Stimulated activated CD4-positive, alpha-beta T cell treated with anti-CD3 and anti-CD28 coated beads, Interleukin-12 subunit alpha, Interleukin-12 subunit beta, amount 100 ng/mL, for 24 hours (primary cell): ENCODE results near the gene PPP2R5C.

Source experiments
- DNase-seq, 2 experiments: peaks; one replicate each; pipeline ENCODE4 v3.0.0-alpha.2; 2020; ENCODE audit warnings: low read depth in 2 of 2

Gene PPP2R5C

DNA sequence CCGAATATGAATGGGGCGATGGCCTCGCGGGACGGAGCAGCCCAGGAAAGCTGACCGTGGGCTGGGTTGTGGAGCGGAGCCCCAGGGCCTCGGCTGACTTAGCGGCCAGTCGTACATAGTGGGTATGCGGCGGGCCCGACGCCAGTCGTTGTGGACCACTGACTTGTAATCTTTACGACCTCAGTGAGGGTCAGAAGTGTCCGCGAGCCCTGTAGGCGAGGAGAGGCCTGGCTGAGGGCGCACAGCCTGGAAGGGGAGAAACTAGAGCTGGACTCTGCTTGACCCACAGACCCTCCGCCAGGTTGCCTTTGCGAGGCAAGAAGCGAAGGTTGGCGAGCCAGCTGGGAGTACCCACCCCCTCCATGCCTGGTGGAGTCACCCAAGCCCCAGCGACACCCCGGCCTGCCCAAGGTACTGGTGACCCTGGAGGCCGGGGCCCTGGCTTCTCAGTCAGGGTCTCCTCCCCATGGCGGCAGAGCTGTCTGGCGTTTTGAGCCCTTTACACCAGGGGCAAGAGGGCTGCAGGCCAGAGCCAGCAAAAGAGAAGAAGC is 187.2 kb downstream of the PPP2R5C start:
- DNase-seq, result no peak

DNA sequence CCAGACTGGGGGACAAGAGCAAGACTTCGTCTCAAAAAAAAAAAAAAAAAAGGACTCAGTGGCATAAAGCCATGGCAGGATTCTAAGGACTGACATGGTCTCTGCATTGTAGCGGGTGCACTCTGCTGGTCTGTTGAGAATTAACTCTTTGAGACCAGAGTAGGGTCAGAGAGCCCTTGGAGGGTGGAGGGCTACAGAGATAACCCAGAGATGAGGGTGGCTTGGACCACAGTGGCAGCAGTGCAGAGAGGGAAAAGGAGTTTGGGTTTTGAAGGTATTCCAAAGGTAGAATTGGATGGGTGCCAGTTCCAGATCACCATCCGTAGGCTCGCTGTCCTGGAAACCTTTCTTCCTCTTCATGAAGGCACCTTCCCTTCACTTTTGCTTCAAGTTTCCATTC is 188.6 kb downstream of the PPP2R5C start:
- no peak for DNase-seq

DNA sequence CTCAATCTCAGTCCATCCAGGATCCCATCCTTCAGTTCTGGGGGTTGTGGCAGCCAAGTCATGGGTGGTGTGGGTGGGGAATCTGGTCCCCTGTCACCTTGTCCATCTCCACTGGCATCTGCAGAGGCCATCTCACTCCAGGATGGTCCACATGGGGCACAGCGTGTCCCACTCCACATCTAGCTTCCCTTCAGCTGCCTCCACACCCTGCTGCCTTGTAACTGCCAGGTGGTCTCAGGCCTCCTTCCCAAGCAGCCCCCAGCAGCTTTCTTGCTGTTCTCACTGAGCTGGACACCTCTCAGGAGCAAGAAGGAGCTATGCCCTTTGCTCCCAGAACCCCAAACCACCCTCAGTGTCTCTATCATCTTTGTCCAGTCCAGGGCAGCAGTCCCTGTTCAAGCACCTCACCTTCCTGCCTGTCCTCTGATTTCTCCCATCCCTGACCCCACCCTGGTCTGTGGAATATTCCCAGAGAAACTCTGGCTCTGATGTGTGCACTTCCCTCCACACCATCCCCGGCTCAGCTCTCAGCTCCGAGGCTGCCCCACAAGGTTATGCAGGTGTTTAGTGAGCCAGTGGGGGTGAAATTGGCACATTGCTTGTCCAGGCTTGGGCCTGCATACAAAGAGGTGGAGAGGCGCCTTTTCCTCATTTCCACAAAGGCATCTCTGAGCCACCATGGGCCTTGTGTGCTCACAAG is 189.2 kb downstream of the PPP2R5C start:
- DNase-seq, result no peak

DNA sequence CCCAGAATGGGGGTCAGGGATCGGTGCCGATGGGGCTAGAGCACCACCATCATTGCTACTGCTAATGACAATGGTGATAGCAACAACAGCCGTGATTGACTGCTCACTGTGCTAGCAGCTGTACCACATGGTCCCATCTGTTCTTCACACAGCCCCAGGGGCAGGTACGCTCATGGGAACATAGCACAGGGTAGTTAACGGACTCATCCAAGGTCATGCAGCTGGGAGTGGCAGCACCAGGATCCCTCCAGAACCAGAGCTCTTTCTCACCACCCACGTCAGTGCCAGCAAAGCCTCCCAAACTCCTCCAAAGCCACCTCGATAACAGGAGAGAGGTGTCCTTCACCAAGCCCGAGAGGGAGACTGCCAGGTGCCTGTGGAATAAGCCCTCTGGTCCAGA is 191.6 kb downstream of the PPP2R5C start:
- DNase-seq, result no peak

DNA sequence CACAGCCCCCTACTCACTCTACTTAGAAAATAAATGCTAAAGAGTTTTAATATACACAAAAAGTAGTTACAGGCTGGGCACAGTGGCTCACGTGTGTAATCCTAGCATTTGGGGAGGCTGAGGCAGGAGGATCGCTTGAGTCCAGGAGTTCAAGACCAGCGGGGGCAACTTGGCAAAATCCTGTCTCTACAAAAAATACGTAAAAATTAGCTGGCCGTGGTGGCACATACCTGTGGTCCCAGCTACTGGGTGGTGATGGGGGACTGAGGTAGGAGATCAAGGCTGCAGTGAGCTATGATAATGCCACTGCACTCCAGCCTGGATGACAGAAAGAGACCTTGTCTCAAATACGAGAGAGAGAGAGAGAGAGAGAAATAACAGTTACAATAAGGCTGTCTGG is 193.0 kb downstream of the PPP2R5C start:
- DNase-seq, result no peak

DNA sequence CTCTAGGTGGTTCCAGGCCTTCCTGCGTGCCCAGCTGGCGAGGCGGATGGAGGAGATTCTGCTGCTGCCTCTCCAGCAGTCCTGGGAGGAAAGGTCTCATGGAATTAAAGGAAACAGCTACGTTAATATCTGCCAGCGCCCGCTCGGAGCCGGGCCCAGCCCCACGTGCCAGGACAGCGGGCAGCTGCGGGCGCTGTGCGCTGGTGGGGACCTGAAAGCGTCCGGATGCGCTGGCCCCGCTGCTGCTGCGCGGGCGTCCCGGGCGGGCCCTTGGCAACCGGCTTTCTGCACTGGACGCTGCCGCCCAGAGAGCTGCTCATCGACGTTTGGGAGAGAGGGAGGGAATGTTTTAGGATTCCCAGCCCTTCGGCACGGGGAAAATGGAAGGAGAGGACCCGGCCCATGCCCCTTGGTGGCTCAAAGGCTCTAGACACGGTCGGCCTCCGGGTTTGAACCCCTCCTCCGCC is 194.2 kb downstream of the PPP2R5C start:
- DNase-seq, result no peak

DNA sequence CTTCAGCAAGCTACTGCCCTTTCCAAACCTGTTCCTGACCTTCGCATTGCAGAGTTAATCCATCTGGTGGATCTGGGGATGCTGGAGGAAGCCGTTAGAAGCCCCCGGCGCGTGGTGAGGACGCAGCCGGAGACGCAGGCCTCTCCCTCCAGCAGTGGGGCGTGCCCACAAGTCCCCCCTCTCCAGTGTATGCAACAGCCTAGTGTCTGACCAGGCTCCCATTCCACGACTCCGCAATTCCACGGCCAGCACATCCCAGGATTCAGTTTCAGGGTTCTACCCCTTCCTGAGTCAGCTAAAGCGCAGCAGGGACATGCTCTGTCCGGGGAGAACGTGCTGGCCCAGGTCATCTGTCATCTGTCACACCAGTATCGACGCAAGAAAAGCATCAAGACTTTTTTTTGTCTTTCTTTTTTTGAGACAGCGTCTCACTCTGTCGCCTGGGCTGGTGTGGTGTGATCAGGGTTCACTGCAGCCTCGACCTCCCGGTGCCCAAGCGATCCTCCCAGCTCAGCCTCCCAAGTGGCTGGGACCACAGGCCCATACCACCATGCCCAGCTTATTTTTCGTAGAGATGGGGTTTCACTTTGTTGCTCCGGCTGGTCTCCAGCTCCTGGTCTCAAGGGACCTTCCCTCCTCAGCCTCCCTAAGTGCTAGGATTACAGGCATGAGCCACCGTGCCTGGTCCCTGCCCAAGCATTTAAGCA is 194.8 kb downstream of the PPP2R5C start:
- no peak for DNase-seq

DNA sequence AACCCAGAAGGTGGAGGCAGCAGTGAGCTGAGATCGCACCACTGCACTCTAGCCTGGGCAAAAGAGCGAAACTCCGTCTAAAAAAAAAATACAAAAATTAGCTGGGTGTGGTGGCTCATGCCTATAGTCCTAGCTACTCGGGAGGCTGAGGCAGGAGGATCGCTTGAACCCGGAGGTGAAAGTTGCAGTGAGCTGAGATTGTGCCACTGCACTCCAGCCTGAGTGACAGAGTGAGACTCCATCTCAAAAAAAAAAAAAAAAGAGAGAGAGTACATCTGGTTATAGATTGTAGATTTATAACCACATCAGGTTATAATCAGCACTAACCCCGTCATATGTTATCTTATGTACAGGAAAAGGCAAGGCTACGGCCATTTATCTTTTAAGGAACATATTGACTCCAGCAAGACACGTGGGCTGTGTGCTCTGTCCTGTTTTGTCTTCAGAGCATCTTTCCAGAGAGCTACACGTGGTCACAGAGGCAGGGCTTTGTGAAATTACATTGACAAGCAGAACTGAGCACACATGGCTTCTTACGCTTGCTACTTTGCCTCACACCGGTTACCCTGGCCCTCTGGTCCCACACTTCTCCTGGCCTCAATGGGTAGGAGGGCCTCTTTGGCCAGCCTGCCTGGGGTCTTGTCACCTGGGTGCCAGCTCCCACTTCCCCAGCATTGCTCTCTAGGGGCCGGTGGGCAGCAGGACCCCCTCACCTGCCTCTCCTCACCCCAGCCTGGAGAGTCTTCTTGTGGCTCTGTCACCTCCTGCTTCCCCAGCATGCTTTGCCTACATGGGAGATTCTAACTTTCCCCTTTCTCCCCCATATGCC is 196.1 kb downstream of the PPP2R5C start:
- DNase-seq, result no peak

DNA sequence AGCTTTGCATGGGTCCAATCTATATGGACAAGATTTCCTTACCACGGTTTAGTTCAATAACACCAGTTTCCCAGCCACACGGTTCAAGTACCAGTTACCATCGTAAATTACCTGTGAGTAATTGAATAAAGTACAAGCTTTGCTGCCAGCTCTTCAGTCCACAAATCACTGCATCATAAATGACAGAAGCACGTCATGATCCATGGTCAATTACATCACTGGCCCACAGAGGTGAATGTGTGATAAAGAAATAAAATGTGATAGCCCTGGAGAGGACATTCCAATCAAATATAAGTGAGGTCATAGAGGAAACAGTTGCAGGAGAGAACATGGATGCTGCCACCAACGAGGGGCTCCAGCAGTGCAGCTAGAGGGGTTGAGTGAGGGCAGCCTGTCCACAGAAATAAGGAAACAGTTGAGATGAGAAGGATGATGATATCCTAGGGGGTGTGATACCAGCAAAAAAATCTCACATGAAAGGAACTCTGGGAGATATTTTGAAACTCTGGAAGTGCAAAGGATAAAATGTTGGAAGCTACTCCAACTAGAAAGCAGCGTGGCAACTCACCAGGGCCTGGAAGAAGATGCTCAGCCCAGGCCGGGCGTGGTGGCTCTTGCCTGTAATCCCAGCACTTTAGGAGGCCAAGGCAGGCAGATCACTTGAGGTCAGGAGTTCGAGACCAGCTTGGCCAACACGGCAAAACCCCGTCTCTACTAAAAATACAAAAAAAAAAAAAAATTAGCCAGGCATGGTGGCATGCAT is 197.1 kb downstream of the PPP2R5C start:
- DNase-seq, result no peak

DNA sequence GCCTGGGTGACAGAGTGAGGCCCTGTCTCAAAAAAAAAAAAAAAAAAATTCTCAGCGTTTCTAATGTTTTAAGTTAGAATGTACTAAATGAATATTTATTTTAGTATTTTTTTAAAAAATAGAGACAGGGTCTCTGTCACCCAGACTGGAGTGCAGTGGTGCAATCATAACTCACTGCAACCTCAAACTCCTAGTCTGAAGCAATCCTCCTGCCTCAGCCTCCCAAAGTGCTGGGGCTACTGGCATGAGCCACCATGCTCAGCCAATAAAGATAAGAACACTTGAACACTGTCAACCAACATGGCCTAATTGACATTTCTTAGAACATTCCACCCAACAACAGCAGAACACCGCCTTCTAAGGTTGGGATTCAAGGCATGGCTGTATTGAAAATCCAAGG is 197.8 kb downstream of the PPP2R5C start:
- no peak for DNase-seq

DNA sequence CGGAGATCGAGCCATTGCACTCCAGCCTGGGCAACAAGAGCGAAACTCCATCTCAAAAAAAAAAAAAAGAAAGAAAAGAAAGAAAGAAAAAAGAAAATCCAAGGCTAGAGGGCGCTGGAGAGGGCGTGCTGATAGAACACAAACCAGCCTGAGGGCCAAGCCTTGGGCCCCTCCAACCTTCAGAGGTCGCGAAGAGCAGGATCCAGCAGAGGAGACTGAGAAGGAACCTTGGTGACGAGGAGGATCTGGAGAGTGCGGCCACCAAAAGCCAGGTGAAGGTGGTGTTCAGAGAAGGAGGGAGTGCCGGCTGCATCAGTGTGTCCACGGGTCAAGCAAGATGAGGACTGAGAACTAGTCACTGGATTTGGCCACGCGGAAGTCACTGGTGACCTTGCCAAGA is 198.7 kb downstream of the PPP2R5C start:
- DNase-seq, result no peak

DNA sequence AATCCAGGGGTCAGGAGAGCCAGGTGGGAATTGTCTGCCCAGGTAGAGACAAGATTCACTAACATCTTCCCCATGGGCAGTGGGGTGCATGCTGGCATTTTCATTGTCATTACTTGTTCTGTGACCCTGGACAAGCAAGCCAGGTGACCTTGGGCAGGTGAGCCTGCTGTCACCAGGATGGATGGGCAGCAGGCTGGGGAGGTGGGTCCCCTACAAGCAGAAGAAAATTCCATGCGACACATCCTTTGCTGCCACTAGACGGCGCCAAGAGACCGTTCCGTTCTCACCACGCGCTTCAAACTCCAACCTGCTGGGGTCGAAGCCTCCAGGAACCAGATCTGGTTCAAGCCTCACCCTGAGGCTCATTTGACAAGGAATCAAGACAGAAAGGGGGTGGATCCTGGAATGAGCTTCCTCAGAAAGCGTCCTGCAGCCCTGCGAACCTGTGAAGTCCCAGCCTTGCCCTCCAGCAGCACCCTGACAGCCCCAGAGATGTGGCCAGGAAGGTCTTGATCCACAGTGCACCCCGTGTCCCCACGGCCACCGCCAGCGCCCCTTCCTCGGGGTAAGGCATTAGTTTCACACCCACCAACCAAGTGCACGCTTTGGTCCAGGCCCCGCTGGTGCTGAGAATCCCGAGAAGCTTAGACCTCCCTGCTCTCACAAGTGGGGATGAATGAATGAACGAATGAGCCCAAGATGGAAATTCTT is 199.7 kb downstream of the PPP2R5C start:
- DNase-seq, result peak; percentile 53 to 66

DNA sequence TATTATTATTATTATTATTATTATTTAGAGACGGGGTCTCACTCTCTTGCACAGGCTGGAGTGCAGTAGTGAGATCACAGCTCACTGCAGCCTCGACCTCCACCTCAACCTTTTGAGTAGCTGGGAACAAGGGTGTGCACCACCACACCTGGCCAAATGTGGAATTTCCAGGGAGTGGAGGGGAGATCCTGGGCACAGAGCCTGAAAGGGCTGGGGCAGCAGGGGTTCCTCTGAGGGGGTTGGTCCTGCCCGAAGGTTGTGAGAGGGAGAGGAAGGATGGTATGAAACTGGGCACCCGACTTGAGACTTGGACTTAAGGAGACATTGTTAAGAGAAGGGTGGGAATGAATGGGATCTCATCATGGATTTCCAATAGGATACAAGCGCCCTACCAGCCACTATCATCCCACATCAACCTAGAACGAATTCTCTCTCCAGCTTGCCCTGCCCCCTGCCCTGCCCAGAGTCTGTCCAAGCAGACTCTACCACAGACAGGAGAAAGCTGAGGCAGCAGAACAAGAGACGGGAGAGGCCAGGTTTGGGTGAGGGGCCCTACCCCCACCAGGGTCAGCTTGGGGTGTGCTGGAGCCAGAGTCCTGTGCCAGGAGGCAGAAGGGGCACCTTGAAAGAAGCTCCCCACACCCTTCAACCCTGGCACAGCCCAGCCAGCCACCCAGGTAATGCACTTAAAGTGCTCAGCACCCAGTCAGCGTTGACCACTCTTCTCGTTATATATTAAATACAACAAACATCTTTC is 200.4 kb downstream of the PPP2R5C start:
- DNase-seq, result no peak

DNA sequence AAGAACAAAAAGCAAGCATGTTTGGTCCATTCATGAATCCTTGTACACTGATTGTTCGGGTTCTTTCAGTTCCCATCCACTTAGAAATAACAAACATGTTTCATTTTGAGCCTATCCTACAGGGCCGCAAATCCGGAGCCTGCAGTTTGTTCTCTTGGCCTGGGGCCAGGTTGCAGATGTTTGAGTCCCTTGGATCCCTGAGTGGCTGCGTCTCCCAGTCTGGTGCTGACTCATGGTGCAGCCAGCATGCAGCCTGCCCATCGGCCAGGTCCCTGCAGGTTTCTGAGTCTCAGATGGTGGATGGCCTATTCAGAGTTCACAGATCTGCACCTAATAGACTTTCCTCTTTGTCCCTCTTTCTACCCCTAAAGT is 201.0 kb downstream of the PPP2R5C start:
- no peak for DNase-seq

DNA sequence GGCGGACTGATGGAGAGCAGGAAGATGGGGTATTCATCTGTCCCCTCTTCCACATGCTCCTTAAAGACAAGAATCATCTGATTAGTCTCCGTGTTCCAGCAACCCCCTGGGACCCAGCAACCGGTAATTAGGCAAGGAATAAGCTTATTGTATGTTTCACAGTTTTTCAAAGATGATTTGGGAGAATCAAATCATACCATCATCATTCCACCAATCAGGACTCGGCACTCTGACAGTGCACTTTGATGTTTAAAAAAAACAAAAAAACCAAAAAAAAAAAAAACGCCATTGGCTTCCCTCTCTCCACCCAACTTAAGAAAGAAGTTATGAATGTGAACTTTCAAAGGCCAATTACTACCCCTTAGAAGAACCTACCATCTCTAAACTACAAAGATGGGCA is 201.5 kb downstream of the PPP2R5C start:
- no peak for DNase-seq

DNA sequence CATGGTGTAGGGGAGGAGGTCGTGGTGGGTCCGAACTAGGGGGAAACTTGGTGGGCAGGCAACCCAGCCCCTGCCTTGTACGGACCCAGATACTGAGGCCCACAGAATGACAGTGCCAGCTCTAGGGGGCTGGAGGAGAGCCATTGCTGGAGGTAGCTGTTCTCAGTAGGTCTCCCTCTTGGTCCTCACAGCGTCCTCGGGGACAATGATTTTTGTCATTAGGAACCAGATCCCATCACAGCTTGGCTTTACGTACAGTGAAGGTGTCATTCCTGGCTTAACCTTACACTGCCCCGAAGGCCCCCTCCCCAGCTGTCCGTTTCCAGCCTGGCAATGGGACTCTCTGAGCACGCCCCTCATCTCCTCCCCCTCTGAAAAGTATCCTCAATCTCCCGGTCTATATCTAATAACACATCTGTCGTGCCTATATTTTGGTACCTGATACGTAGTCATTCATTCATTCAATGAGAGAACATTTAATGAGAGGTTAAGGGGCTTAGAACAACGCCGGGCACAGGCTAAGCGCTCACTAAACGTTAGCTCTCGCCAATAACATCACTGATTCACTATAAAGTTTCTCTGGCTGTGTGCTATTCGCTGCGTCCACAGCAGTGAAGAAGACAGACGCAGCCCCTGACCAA is 202.3 kb downstream of the PPP2R5C start:
- no peak for DNase-seq

DNA sequence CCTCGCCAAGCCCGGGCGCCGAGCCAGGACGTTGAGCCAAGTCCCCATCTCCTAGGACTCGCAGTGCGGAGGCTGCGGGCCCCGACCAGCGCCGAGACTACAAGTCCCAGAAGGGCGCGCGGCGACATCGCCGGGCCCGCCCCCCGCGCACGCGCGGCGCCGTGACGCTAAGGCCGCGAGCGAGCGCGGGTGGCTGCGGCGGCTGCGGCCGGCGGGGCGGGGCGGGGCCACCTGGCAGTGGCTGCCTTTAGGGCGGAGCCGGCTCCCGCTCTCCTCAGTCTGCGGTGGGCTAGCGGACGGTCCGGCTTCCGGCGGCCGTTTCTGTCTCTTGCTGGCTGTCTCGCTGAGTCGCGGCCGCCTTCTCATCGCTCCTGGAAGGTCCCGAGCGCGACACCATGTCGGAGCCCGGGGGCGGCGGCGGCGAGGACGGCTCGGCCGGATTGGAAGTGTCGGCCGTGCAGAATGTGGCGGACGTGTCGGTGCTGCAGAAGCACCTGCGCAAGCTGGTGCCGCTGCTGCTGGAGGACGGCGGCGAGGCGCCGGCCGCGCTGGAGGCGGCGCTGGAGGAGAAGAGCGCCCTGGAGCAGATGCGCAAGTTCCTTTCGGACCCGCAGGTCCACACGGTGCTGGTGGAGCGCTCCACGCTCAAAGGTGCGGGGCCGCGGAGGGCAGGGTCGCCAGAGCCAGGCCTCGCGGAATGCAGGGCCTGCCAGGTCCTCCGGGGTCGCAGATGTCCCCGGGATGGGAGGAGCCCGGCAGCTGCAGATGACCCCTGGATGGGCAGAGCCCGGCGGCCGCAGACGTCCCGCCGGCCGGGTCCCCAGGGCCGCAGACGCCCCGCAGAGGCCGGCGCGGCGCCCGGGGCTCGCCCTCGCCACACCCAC is 203.0 kb downstream of the PPP2R5C start, which contains the start of gene DYNC1H1:
Gene DYNC1H1, plus strand, starts transcription at position 277 of the 884 bp plus-strand sequence. Its CDS starts 119 bp downstream, at position 396.
- peak; percentile 65 to 81 for DNase-seq

DNA sequence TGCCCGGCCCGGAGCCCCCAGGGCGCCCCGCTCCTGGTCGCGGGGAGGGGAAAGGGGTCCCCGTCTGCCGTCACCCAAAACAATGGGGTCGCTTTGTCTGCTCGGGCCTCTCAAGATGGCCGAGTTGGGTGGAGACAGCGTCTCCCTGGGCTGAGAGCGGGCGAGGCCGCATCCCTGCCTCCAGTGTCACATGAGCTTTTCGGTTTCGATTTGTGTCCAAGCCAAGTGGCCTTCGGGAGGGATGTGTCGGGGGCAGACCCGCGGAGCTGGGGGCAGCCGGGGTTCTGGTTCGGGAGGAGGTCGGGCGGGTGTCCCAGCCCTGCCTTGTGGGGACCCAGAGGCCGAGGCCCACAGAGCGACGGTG is 203.7 kb downstream of the PPP2R5C start:
- DNase-seq, result peak; percentile 33 to 40
